CD1c-positive myeloid dendritic cell (primary cell): ENCODE measurements around the gene COL4A1.

Source experiments
- DNase-seq: peaks from one replicate; pipeline ENCODE4 v3.0.0-alpha.2; 2016; ENCODE audit errors: extremely low spot score

Gene COL4A1

DNA sequence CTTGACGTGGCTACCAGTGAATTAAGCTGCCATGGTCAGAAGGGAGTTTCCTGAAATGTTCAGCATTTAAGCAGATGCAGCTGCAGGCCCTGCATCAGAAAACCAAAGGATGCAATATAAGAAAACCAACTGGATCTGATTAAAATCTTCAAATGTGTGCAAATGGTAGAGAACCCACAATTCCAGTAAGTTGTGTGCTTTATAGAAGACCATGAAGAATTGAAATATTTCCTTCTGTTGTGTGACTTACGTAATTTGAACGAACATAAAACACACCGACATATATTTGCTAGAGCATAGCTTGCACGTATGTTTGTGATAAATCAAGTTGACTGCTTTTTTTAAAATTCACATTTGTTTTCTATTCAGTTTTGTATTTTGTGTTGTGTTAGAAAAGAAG lies 191.4 kb downstream of the COL4A1 start:
- no peak for DNase-seq

DNA sequence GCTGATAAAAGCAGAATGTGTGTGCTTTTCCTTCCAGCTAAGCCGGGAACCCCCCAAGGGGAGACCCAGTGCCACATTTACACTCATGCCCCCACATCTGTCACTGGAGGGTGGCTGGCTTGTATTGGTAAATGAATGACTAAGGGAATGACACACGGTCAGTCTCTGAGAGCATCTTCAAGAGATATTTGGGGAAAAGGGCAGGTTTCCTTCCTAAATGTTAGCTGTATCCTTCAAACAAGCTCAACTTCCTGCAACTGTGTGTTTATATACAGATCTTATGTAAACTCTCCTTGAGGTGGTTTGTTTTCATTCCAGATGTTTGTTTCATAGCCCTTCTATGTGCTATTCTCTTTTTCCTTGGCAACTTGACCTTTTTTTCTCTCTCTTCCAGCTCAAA lies 192.6 kb downstream of the COL4A1 start:
- DNase-seq, result no peak

DNA sequence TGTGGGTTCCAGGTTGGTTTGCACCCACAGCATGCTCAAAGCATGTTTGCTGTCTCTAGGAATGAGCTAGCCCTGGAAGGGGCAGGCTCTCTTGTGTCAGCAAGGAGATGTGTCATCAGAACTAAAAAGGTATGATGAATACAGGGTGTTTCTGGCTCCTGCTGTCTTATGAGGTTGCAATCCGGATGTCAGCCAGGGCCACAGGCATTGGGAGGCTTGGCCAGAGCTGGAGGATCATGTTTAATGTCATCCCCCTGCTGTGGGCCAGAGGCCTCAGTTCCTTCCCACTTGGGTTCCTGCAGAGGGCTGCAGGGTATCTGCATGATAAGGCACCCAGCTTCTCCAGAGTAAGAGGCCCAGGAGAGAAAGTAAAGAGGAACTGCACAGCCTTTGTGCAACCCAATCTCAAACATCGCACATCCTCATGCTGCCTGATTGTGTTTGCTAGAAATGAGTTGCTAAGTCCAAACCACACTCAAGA lies 193.6 kb downstream of the COL4A1 start:
- DNase-seq, result peak; percentile 12

DNA sequence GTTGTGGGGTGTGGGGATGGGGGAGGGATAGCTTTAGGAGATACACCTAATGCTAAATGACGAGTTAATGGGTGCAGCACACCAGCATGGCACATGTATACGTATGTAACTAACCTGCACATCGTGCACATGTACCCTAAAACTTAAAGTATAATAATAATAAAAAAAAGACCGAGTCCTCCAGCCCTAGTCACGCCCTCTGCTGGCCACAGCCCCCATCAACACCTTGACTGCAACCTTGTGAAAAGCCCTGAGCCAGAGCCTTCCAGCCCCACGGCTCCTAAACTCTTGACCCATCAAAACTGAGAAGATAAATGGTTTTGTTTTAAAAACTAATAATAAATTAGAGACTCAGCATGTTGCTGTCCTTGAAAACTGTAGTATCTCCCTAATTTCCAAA lies 194.6 kb downstream of the COL4A1 start:
- DNase-seq, result peak; percentile 26

DNA sequence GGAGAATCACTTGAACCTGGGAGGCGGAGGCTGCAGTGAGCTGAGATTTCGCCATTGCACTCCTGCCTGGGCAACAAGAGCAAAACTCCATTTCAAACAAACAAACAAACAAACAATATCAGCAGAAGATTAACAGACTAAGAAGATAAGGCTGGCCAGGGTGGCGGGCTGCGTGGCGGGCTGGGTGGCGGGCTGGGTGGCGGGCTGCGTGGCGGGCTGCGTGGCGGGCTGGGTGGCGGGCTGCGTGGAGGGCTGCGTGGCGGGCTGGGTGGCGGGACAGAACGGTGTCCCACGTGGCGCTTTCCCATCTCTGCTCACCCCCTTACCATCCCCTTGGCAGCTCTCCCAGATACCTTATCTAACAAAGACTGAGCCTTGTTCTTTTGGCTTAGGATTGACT lies 196.2 kb downstream of the COL4A1 start:
- no peak for DNase-seq

DNA sequence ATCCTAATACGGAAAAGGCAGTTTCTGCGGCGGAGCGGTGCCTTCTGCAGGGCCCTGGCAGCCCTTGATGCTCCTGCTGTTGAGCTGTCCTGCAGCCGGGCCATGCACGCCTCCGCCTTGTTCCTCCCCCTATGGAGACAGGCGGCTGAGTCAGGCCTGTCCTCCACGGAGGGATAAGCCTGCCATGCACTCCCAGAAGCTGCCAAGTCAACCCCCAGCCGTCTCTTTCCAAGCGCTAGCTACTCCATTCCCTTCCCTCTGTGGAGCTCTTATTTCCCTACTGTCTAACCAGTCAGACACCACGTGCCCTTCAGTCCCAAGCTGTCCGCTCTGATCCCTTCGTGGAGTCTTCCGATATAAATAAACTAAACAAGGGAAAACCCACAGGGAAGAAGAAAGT lies 197.0 kb downstream of the COL4A1 start:
- DNase-seq, result no peak

DNA sequence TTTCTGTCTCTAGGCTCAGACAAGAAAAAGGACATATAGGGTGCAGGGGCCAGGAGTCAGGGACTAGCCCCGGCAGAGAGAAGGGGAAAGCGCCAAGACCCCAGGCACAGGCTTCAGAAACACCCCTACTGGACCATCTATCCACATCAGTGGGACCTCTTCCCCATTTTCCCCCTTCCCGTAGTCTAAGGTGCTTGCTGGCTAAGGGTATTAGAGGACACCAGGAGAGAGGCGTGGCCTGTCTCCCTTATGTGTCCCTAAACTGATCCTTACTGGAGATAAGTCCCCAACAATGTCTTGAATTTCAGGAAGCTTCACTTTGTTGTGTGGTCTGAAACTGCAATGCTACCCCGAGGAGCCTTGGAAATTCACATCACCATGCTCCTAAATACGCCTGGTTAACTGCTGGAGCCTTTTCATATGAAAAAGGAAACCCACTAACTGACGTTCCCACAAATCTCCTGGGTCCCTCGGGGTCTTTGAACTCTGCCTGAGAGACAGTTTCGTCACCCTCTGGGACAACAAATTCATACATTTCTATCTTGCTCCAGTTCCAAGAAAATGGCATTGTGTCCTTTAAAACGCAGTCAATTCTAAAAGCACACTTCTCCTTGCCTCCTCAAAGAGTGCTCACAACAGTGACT lies 197.7 kb downstream of the COL4A1 start:
- DNase-seq, result no peak

DNA sequence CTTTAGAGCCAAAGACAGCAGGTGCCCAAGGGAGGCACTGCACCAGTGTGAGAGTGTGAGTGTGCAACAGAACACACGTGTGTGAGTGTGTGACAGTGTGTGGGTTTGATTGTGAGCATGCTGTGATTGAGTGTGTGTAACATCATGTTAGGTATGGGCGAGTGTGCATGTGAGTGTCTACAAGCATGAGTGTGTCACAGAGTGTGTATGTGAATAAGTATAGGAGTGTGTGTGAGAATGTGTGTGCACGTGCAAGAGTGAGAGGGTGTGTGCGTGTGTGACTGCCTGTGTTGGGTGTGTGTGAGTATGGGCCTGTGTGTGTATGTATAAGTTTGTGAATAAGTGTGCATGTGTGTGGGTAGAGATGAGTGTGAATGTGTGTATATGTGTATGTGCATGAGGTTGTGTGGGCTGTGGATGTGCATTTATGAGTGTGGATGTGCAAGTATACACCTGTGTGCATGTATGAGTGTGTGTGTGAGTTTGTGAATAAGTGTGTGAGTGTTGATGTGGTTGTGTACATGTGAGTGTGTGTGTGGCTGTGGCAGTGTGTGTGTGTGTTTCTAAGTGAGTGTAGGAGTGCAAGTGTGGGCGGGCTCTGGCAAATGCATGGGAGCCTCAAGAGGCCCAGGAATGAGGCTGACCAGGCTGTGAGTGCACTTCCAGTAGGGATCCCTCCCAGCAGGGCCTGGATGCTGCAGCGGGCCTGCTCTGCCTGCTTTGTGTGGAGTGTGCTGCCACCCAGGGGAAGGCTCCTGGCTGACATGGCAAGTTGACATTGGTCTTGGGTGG lies 198.4 kb downstream of the COL4A1 start:
- DNase-seq, result no peak

DNA sequence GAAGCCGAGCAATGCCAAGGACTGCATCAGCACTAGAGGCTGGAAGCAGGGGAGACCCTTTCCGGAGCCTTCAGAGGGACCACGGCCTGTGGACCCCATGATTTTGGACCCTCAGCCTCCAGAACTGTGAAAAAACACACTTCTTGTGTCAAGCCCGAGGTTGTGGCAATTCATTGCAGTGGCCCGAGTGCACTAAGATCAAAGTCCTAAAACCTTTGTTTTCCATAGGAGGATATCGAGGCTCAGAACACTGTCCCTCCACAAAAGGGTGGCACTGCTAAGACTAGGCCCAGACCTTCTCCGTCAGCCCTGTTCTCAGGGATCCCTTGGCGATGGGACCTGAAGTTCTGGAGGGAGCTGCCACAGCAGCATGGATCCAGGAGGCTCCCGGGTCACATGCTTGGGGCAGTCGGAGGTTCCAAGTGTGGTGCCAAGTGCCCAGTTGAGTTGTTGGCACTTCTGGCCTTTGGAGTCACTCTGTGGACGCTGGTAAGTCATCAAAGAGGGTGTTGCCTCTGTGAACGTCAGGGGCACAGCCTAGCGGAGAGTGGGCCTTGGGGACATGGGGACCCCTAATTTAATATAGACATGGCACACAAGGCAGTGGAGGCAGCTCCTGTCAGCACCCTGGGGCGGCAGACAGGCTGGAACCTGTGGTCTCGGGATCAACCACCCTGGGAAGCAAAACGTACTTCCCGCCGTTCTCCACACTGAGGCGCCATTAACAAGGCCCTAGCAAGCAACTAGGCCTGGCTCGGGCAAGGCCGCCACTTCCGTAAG lies 199.2 kb downstream of the COL4A1 start:
- no peak for DNase-seq

DNA sequence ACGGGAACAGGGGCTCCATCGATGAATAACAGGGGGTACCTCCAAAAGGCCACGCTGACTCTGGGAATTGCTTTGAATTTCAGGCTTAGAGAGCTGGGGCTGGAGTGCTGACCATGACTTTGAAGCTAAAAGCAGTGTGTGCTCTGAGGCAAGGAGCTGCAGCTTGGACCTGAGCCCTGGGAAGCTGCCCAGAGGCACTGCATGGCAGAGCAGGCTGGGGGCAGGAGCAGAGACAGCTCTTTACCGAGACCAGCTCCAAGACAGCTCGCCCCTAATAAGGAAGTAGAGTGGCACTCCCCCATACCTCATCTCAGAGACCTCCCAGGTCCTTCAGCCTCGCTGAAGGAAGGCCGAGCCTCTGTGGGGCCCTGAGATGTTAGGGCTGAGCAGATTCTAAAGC lies 200.2 kb downstream of the COL4A1 start:
- DNase-seq, result no peak

DNA sequence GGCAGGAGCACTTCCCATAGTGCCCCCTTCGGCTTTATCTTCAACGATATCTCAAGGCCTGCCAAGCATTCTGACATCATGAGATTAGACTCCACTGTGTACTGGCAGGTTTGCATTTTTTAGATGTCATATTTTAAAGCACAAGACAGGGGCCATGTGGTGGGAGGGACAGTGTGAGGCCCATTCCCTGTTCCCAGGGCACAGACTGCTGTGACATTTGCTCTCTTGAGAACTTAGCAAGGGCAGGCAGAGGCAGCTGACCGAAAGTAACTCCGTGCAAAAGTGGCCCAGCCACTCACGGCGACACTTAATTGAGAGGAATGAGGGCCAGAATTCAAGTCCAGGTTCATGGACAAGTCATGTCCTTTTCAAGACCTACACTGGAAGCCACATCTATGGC lies 201.8 kb downstream of the COL4A1 start:
- DNase-seq, result no peak

DNA sequence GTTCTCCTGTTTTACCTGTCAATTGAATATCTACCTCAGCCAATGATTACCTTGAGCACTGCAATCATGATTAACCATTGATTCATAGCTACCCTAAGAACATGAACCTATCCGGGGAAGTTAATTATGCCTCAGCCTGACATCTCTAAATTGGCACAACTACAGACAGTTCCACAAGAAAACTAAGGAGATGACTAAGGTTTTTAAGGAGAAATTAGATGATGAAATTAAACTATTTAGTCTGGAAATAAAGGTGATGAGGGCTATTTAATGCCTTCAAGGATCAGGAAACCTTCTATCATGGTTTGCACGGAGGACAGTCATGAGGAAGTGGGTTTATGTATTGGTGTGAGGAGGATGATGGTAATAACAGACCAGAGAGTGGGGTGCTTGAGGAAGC lies 203.4 kb downstream of the COL4A1 start:
- DNase-seq, result no peak

DNA sequence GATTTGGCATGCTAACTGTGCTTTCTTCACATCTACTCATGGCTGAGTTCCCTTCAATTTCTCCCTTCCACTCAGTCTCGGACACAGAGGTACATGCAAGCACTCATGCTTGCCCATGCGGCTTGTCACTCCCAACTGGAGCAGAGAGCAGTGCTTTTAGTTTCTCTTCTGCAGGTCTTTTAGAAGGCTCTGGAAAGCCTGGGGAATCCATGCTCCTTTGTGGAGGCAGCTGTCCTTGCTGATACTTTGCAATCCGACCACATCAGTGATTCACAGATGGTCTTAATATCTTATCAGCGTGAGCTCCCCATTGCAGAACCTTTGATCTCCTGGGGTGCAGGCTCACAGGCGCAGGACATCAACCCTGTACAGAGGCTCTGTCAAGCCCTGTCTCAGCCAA lies 203.9 kb downstream of the COL4A1 start:
- no peak for DNase-seq

DNA sequence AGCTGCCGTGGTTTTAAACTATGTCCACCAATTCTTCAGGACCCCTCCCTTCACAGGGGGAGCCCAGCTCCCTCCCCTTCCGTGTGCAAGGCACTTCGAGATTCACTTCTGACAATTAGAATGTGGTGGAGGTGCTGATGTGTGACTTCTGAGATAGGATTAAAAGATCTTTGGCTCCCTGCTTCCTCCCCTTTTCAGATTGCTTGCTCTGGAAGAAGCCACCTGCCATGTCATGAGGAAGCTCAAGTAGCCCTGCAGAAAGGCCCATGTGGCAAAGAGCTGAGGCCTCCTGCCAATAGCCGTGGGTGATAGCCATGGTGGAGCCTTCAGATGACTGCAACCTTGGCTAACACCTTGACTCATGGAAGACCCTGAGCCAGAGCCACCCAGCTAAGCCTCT lies 204.9 kb downstream of the COL4A1 start:
- no peak for DNase-seq

DNA sequence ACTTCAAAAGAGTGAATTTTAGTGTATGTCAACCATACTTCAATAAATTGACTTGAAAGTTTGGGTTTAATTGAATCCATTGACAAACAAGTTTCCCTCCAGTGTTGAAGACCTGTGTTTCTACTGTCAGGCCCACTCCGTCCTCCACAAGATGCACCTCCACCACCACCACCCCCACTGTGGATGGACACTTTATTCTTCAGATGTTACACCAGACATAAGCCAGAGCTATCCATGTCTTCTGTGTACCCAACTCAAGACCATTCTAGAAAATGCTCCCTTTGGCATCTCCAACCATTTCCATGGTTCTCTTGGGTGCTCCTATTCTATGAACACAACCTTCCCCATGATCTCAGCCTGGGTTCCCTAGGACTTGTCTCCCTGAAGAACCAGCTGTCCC lies 207.0 kb downstream of the COL4A1 start:
- DNase-seq, result no peak
